HG02970 (cell line): ENCODE data around the gene KDELR1.
"Not testable (repeated sequence)": the region's sequence is repeated elsewhere in the genome, so short reads cannot be mapped to it uniquely, and the experiment has no call there.

Experiments used
- ATAC-seq: cut with Tn5 transposase; IDR thresholded peaks from one replicate; pipeline ENCODE4 v1.9.1; 2021; ENCODE audit warnings: mild to moderate bottlenecking, moderate library complexity, moderate number of reproducible peaks; ENCODE audit not compliant: unreplicated experiment, low FRiP score

Gene KDELR1

GRCh38 chr19:48398102-48398374 is 6.7 kb upstream of the KDELR1 start:
- no peak for ATAC-seq

DNA sequence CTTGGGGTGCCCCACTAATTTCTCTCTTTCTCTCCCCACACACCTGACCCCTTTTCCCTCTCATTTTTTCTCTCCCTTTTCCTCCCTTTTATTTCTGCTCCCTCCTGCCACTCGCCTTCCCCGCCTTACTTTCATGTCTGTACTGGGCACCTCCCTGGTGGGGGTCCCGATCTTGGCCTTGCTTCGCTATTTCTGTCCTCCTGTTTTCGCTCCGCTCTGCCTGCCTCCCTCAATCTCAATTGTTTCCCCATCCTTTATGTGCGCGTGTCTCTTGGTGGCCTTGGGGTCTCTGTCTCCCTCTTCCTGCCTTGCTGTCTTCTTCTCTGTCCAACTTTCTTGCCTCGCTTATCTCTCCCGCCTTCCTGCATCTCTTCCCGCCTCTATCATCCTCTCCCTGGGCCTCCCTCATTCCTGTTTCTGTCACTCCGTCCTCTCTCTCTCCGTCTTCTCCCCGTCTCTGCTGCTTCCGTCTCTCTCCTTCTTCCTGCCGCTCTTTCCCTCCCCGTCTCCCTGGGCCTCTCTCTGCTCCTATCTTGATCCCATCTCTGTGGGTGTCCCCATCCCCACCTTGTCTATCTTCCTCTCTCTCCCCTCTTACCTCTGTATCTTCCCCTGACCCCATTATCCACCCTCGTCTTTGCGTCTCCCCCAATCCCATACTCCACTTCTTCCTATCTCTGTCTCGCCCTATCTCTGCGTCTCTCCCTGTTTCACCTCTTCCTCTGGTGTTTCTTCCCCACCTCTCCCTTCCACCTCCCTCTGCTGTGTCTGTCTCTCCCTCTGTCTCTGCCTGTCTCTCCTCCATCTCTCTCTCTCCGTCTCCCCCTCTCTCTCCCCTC is 6.1 kb upstream of the KDELR1 start:
- no peak for ATAC-seq

- ATAC-seq, result no peak
These were observed 5.4 kb upstream of the KDELR1 start for GRCh38 chr19:48396824-48397176.

DNA sequence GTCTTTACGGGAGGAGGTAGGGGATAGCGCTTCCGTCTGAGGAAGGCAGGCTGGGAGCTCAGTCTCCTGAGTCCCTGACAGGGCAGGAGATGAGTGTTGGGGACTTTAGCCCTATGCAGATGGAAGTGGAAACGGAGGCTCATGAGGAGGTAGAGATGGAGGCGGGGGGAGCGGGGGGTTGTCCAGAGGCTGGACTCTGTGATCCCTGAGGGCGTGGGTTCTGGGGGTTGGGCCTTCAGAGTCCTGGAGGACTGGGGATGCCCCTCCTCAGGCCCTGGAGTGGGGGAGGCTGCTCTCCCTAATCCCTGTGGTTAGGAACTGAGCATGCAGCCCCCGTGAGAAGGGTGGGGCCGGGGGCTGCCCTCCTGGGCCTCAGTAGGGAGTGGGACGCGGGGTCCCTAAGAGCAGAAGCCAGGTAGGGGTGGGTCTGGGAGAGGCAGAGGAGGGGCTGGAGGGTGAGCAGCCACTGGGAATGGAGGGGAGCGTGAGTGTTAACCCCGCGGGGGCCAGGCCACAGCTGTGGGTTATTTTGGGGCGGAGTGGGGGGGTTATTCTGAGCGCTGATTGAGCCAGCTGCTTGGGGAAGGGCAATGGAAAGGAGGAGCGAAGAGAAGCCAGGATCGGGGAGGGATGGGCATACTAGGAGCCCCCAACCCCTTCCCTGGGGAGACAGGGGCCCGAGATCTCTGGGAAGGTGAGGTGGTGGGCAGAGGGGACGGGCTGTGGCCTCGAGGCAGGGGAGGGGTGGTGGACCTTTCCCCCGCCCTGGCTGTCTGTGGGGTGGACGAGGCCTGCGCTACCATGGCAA is 4.9 kb upstream of the KDELR1 start:
- ATAC-seq, result no peak

DNA sequence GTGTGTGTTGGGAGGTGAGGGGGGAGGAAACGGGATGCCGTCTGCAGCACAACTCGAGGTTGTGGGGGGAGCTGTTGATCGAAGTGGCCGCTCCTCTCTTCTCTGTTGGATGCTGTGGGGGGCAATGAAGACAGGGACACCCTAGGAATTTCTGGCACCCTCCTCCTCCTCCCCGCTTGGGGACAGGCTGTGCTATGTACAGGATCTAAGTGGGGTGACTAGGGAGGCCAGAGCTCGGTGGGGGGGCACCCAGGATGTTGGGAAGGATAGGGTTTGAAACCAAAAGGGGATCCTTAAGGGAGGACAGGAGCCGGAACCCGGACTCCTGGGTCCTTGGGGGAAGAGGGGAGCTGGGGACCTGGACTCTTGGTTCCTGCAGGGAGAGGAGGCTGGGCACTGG is 4.1 kb upstream of the KDELR1 start:
- ATAC-seq, result no peak

DNA sequence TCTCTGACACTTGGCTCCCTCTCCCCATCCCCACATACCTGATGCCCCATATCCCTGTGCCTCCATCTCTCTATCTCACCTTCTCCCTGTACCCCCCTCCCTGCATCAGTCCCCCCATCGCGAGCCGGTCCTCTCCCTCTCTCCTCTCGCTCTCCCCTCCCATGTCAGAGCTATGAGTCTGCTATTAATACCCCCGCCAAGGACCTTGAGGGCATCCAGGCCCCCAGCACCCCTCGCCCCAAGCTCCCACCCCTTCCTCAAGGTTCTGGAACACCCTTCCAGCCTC is 3.8 kb upstream of the KDELR1 start:
- ATAC-seq, result no peak

DNA sequence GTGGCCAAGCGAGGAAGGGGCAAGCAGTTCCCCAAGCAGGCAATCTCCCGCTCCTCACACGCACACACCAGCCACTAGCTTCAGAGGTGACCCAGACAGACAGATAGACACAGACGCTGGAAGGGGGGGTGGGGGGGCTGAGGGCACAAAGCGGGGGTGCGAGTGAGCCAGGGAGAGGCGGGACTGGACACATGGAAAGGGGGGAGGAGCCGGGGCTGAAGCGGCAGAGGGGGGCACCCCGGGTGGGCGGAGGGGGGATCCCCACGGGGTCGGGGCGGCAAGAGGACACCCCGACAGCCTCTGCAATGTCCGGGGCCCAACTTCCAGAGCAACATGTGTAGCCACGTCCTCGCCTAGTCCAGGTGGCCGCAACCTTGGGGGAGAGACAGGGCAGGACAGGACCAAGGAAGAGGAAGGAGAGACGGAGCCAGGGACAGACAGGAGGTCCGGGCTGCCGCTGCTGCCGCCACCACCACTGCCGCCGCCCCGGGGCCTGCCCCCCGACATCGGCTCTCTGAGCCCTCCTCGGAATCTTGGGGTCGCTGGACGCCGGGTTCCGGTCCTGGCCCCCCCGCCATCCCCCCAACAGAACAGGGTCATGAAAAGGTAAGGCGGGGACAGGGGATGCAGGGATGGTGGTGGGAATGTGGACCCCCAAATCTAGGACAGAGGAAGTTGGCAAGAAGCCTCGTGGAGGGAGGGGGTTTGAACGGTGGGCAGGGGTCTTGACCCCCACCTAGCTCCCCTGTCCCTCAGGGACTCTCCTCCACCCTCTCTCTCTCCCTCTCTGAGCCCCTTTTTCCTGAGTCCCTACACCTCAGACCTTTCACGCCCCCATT is 3.2 kb upstream of the KDELR1 start:
- no peak for ATAC-seq

GRCh38 chr19:48393559-48394330 is 2.4 kb upstream of the KDELR1 start, which contains the start of gene GRIN2D:
GRIN2D (plus strand) TSS chr19:48393668; CDS start chr19:48398393, 4,725 bp downstream.
- no peak for ATAC-seq

DNA sequence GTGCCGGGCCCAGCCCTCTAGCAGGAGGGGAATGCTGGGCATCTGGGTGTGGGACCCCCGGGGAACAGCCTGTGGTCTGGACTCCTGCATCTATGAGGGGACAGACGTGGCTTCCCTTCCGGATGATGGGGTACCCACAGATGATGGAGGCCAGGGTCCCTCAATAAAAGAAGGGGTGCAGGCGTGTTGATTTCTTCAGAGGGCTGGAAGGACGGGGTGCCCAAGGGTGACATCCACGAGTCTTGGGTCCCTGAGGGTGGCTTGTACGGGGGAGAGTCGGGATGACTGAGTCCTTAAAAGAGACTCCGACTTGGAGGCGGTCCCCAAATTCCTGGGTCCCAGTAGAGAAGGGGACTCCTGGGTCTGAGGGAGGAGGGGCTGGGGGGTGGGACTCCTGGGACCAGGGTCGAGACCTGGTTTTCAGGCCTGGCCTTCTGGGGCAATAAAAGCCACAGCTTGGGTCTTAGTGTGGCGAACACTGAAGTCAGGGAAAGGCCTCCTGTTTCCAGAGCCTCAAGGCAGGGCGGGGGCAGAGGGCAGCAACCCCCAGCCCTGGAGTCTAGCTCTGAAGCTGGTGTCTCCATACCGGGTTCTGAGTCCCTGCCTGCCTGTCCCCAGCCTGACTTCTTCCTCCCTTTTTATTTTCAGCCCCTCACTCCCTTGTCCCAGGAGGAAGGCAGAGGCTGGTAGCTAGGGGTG is 1.7 kb upstream of the KDELR1 start:
- ATAC-seq, result no peak

DNA sequence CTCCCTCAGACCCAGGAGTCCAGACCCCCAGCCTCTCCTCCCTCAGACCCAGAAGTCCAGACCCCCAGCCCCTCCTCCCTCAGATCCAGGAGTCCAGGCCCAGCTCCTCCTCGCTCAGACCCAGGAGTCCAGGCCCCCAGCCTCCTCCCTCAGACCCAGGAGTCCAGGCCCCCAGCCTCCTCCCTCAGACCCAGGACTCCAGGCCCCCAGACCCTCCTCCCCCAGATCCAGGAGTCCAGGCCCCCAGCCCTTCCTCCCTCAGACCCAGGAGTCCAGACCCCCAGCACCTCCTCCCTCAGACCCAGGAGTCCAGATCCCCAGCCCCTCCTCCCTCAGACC is 624 bp upstream of the KDELR1 start:
- ATAC-seq, result not testable (repeated sequence)

DNA sequence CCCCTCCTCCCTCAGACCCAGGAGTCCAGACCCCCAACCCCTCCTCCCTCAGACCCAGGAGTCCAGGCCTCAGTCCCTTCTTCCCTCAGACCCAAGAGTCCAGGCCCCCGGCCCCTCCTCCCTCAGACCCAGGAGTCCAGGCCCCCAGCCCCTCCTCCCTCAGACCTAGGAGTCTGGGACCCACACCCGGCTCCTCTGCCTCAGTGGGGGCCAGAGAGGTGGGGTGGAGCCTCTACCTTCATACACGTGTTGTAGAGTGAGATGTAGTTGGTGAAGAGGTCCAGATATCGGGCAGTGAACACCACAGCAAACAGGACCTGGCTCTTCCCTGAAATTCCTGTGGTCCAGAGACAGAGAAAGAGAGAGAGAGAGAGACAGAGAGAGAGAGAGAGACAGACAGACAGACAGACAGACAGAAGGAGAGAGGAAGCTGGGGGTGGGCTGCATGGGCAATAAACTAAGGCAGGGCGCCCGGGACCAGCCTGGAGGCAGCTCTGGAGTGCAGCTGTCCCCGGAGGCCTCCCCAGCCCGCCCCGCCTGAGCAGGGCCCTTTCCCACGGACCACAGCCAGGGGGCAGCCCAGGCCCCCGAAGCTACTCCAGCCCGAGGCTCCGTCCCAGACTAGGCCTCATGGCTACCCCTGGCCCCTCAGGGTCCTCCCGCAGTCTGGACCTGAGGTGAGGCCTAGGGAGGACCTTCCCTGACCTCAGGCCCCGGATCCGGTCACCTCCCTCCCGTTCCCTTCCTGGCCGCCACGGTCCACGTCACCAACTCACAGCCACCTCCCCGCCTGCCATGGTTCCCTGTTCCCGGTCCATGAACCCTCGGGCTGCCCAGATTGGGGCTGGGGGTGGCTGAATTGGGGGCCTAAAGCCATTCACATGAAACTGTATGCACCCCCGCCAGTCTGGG is 907 bp downstream of the KDELR1 start:
- no peak for ATAC-seq

- no peak for ATAC-seq
These were observed 4.4 kb downstream of the KDELR1 start for GRCh38 chr19:48386981-48387380.

- ATAC-seq, result no peak
These were observed 5.8 kb downstream of the KDELR1 start for GRCh38 chr19:48385461-48386087.

- ATAC-seq, result no peak
These were observed 9.1 kb downstream of the KDELR1 start for GRCh38 chr19:48382286-48382685.

GRCh38 chr19:48381178-48381950 is 10.0 kb downstream of the KDELR1 start:
- ATAC-seq, result no peak

GRCh38 chr19:48379058-48379457 is 12.3 kb downstream of the KDELR1 start:
- no peak for ATAC-seq

GRCh38 chr19:48378194-48378570 is 13.2 kb downstream of the KDELR1 start:
- ATAC-seq, result no peak

DNA sequence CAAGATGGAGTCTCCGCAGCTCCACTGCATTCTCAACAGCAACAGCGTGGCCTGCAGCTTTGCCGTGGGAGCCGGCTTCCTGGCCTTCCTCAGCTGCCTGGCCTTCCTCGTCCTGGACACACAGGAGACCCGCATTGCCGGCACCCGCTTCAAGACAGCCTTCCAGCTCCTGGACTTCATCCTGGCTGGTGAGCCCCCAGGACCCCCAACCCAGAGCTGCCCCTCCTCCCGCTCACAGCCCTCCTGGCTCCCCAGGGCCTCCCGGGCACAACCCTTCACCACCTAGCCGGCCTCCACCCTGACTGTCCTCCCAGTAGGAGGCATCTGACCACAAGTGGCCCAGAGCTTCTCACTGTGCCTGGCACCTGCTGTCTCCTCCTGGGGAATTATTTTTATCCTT is 17.8 kb downstream of the KDELR1 start:
- ATAC-seq, result no peak
